Erythroblast (primary cell): ENCODE results near the gene CLCF1.

Experiments
- GATA1 ChIP-seq: IDR thresholded peaks from 2 replicates; pipeline ENCODE4 v1.6.1; 2011; ENCODE audit warnings: low read depth, mild to moderate bottlenecking, control low read depth, low read length, moderate library complexity
- POLR2A ChIP-seq: IDR thresholded peaks from 2 replicates; pipeline ENCODE4 v1.6.1; 2011; ENCODE audit warnings: mild to moderate bottlenecking, low read length

GRCh38 chr11:67392183-67392715 lies 18.9 kb upstream of the CLCF1 start:
- TF ChIP-seq POLR2A (no peak), GATA1 (no peak)
